B cell (primary cell): ENCODE data around the gene VTCN1. TPM values are rescaled to one million over a fixed set of nuclear protein-coding genes. Genes with fewer than 3 reads are reported as not detected.

ENCODE experiments used
- ATAC-seq: fragments of 200-7000 bp; cut with Tn5 transposase; one replicate; pipeline ENCODE4 v1.10.0; 2021; ENCODE audit warnings: low read depth, mild to moderate bottlenecking, moderate number of reproducible peaks, moderate library complexity
- CTCF ChIA-PET: fragments of 350-600 bp; sonication (Branson Sonifier 250); formaldehyde crosslinking; loops from one replicate; lab custom pipeline; 2021; ENCODE audit warnings: antibody characterized with exemption, inconsistent platforms; lab: Charles Lee
- POLR2A ChIA-PET: fragments of 350-600 bp; sonication (Branson Sonifier 250); formaldehyde crosslinking; loops from one replicate; lab custom pipeline; 2021; ENCODE audit warnings: antibody characterized with exemption; lab: Charles Lee
- DNase-seq: peaks from one replicate; pipeline ENCODE4 v3.0.0; 2013
- H2AFZ ChIP-seq: 2 replicates; pipeline ENCODE4 v1.6.1; 2012; ENCODE audit warnings: mild to moderate bottlenecking, low read depth, low read length; ENCODE audit not compliant: insufficient read depth, poor library complexity, severe bottlenecking
- H3K27ac ChIP-seq, 2 donors: 1 replicate in 1 of 2; 2 replicates in 1 of 2; pipeline ENCODE4 v1.5.1; 2012 to 2013; ENCODE audit warnings: low read length in 2 of 2, mild to moderate bottlenecking in 2 of 2, moderate library complexity in 1 of 2
- H3K27me3 ChIP-seq, 4 experiments: fragments of 200-600 bp in 1 of 4; sonication (generic) in 1 of 4; replicated peaks in 1 of 4; 1 replicate in 2 of 4; 2 replicates in 2 of 4; pipeline versions ENCODE4 v1.6.1 to v1.7.0; 2013 to 2016; ENCODE audit warnings: low read length in 3 of 4, mild to moderate bottlenecking in 2 of 4, mixed read lengths in 1 of 4, moderate library complexity in 1 of 4; ENCODE audit not compliant: insufficient read depth in 4 of 4, control insufficient read depth in 3 of 4; ENCODE audit errors: control extremely low read depth in 1 of 4
- H3K36me3 ChIP-seq, 2 experiments: replicated peaks in 1 of 2; 1 replicate in 1 of 2; 2 replicates in 1 of 2; pipeline versions ENCODE4 v1.6.1 to v1.7.1; 2013; ENCODE audit warnings: low read length in 1 of 2; ENCODE audit not compliant: insufficient read depth in 2 of 2, control insufficient read depth in 1 of 2; ENCODE audit errors: control extremely low read depth in 1 of 2, extremely low read depth in 1 of 2
- H3K4me1 ChIP-seq, 2 donors: fragments of 200-600 bp in 1 of 2; sonication (generic) in 1 of 2; 1 replicate in 1 of 2; 2 replicates in 1 of 2; pipeline versions ENCODE4 v1.5.1 to v1.6.1; 2013 to 2017; ENCODE audit warnings: low read length in 2 of 2; ENCODE audit not compliant: control insufficient read depth in 2 of 2, insufficient read depth in 2 of 2
- H3K4me2 ChIP-seq: replicated peaks from 2 replicates; pipeline ENCODE3; 2012; ENCODE audit warnings: mild to moderate bottlenecking, low read depth, low read length; ENCODE audit not compliant: poor library complexity, severe bottlenecking
- H3K4me3 ChIP-seq, 5 experiments: fragments of 200-600 bp in 1 of 5; sonication (generic) in 1 of 5; 1 replicate in 3 of 5; 2 replicates in 2 of 5; pipeline versions ENCODE4 v1.5.1 to v1.7.0; 2011 to 2016; ENCODE audit warnings: low read length in 4 of 5, mild to moderate bottlenecking in 4 of 5, low read depth in 2 of 5, control low read depth in 1 of 5, moderate library complexity in 1 of 5; ENCODE audit not compliant: insufficient read depth in 1 of 5; ENCODE audit errors: control extremely low read depth in 1 of 5, extremely low read depth in 1 of 5
- H3K79me2 ChIP-seq: fragments of 200-600 bp; sonication (generic); one replicate; pipeline ENCODE4 v1.6.0; 2016; ENCODE audit warnings: low read length; ENCODE audit not compliant: control insufficient read depth, insufficient read depth
- H3K9ac ChIP-seq: fragments of 200-600 bp; sonication (generic); 2 replicates; pipeline ENCODE4 v1.6.1; 2017; ENCODE audit warnings: mild to moderate bottlenecking, low read length, moderate library complexity
- H3K9me3 ChIP-seq, 3 donors: one replicate each; pipeline versions ENCODE4 v1.6.1 to v1.7.1; 2013; ENCODE audit warnings: low read length in 2 of 3; ENCODE audit not compliant: control insufficient read depth in 2 of 3, insufficient read depth in 1 of 3; ENCODE audit errors: control extremely low read depth in 1 of 3
- H4K20me1 ChIP-seq: 2 replicates; pipeline ENCODE4 v1.6.0; 2012; ENCODE audit warnings: mild to moderate bottlenecking, low read length; ENCODE audit not compliant: insufficient read depth, control insufficient read depth, poor library complexity, severe bottlenecking
- H3K27ac Mint-ChIP-seq: one replicate; pipeline ENCODE4 v1.8.0; 2021; ENCODE audit warnings: mixed read lengths
- H3K27me3 Mint-ChIP-seq: one replicate; pipeline ENCODE4 v1.8.0; 2021; ENCODE audit warnings: mixed read lengths
- H3K4me1 Mint-ChIP-seq: one replicate; pipeline ENCODE4 v1.8.0; 2021; ENCODE audit warnings: mixed read lengths
- H3K4me3 Mint-ChIP-seq: one replicate; pipeline ENCODE4 v1.8.0; 2021; ENCODE audit warnings: mixed read lengths
- H3K9me3 Mint-ChIP-seq: one replicate; pipeline ENCODE4 v1.8.0; 2022; ENCODE audit warnings: mixed read lengths; ENCODE audit not compliant: insufficient read depth
- CTCF ChIP-seq: fragments of 200-600 bp; IDR thresholded peaks from one replicate; pipeline ENCODE4 v1.8.0; 2022; ENCODE audit warnings: antibody characterized with exemption, mild to moderate bottlenecking
- EZH2 ChIP-seq: IDR thresholded peaks from 2 replicates; pipeline ENCODE4 v1.6.1; 2012; ENCODE audit warnings: borderline replicate concordance, low read depth, mild to moderate bottlenecking, moderate library complexity, low read length; ENCODE audit not compliant: insufficient read depth, poor library complexity, severe bottlenecking
- WGBS: methylation state at CpG from one replicate; pipeline ENCODE4 v1.1.5; 2013; ENCODE audit warnings: missing lambda C conversion rate; ENCODE audit not compliant: insufficient coverage; 5-methylcytosine and 5-hydroxymethylcytosine counted together
- intact Hi-C: fragments of 100-400 bp; cut with micrococcal nuclease; formaldehyde crosslinking; loops from one replicate; pipeline ENCODE4 v1.10.0; 2022
- polyA plus RNA-seq: library from polyadenylated mRNA; depleted of rRNA; stranded (reverse); fragments of >200 nt; gene quantifications from 2 replicates; pipeline ENCODE4 v1.2.3, GENCODE V29; 2012
- total RNA-seq, 2 donors: library from RNA; stranded (reverse); fragments of 120-200 nt in 1 of 2; gene quantifications; 1 replicate in 1 of 2; 2 replicates in 1 of 2; pipeline versions ENCODE4 v1.2.3 to v1.2.4, GENCODE V29; 2013 to 2022

Gene VTCN1
- total and polyA plus RNA-seq, 2 donors (not counting 1 experiment from before 2014, with no cell fraction given), result not detected

GRCh38 chr1:117189726-117190125 lies 21.0 kb downstream of the VTCN1 start:
- Mint-ChIP-seq H3K4me3 (no peak overlapping the region), H3K9me3 (peaks cover 3% of the 10 kb centered on the region), H3K4me1 (no peaks in the 10 kb centered on the region), H3K27me3 (peaks cover 14% of the 10 kb centered on the region), H3K27ac (no peak overlapping the region)
- Histone ChIP-seq H3K9ac (no peak overlapping the region), H3K9me3 (peaks cover 0 to 10% (median 0%) of the 10 kb centered on the region in 3 donors), H3K4me2 (no peak overlapping the region), H3K4me1 (no peaks in the 10 kb centered on the region), H3K27me3 (peaks cover 0 to 7% (median 1%) of the 10 kb centered on the region in 4 experiments), H3K36me3 (no peaks in the 10 kb centered on the region), H3K79me2 (no peaks in the 10 kb centered on the region), H4K20me1 (no peaks in the 10 kb centered on the region), H3K4me3 (no peak overlapping the region), H3K27ac (no peak overlapping the region), H2AFZ (no peak overlapping the region)
- TF ChIP-seq CTCF, result no peak
- no peak for TF ChIP-seq EZH2
- intact Hi-C loops, result no loop called here
- WGBS, result 84% methylated on average over 2 of the region's 2 CpGs
- ATAC-seq, result no peak
- POLR2A ChIA-PET, result no interaction called here
- no peak for DNase-seq
- CTCF ChIA-PET, result interaction anchor here (0.6 kb wide), 1 partner anchor 14 kb away, joined by 4 read pairs; no protein-coding TSS in a partner anchor

GRCh38 chr1:117188816-117189437 lies 21.8 kb downstream of the VTCN1 start:
- intact Hi-C loops, result no loop called here
- no peaks in the 10 kb centered on the region for H3K4me1 ChIP-seq
- 24% methylated on average over 2 of the region's 8 CpGs for WGBS
- H3K79me2 ChIP-seq, result no peaks in the 10 kb centered on the region
- no peaks in the 10 kb centered on the region for H3K4me1 Mint-ChIP-seq
- H3K4me3 ChIP-seq, result no peak overlapping the region
- no peak overlapping the region for H3K4me3 Mint-ChIP-seq
- POLR2A ChIA-PET, result no interaction called here
- no peak overlapping the region for H3K27ac ChIP-seq
- ATAC-seq, result no peak
- peaks cover 14% of the 10 kb centered on the region for H3K27me3 Mint-ChIP-seq
- H3K9me3 Mint-ChIP-seq, result peaks cover 3% of the 10 kb centered on the region
- H3K36me3 ChIP-seq, result no peaks in the 10 kb centered on the region
- no peak overlapping the region for H2AFZ ChIP-seq
- H3K9ac ChIP-seq, result no peak overlapping the region
- H3K27me3 ChIP-seq, result peaks cover 0 to 7% (median 1%) of the 10 kb centered on the region in 4 experiments
- no peak for DNase-seq
- no peak overlapping the region for H3K4me2 ChIP-seq
- no peak overlapping the region for H3K27ac Mint-ChIP-seq
- peaks cover 0 to 10% (median 0%) of the 10 kb centered on the region in 3 donors for H3K9me3 ChIP-seq
- TF ChIP-seq CTCF (no peak), EZH2 (no peak)
- H4K20me1 ChIP-seq, result no peaks in the 10 kb centered on the region
- CTCF ChIA-PET, result no interaction called here
